GM10847 (cell line): ENCODE data around the gene FLYWCH1.

Source experiments
- POLR2A ChIP-seq: IDR thresholded peaks from 2 replicates; pipeline ENCODE4 v1.6.1; 2011; ENCODE audit not compliant: insufficient read length; ENCODE audit errors: extremely low read depth

The FLYWCH1 gene

GRCh38 chr16:2955438-2955778, 43.7 kb downstream of the FLYWCH1 start:
- TF ChIP-seq POLR2A, result no peak

GRCh38 chr16:2955779-2956578, 44.2 kb downstream of the FLYWCH1 start:
- TF ChIP-seq POLR2A, result no peak

DNA sequence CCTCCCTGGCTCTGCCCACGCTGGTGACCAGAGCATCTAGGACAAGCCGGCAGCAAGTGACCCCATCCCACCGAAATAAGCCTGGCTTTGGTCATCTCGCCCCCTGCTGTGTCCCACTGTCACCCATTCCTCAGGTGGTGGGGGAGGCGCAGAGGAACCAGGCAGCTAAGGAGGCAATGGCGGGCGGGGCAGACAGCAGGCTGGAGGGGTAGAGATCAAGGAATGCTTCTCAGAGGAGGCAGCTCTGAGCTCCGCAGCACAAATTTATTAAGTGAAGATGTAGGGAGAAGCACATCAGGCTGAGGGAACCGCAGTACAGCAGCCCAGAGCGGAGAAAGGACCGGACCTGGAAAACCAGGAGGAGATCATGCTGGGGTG, 44.8 kb downstream of the FLYWCH1 start:
- no peak for TF ChIP-seq POLR2A

GRCh38 chr16:2959206-2959605, 47.5 kb downstream of the FLYWCH1 start:
- TF ChIP-seq POLR2A, result no peak

GRCh38 chr16:2960183-2961010, 48.7 kb downstream of the FLYWCH1 start:
- no peak for TF ChIP-seq POLR2A

- no peak for TF ChIP-seq POLR2A
Observed at GRCh38 chr16:2962334-2963073, 50.8 kb downstream of the FLYWCH1 start.

- TF ChIP-seq POLR2A, result no peak
Observed at GRCh38 chr16:2963074-2963722, 51.5 kb downstream of the FLYWCH1 start.

DNA sequence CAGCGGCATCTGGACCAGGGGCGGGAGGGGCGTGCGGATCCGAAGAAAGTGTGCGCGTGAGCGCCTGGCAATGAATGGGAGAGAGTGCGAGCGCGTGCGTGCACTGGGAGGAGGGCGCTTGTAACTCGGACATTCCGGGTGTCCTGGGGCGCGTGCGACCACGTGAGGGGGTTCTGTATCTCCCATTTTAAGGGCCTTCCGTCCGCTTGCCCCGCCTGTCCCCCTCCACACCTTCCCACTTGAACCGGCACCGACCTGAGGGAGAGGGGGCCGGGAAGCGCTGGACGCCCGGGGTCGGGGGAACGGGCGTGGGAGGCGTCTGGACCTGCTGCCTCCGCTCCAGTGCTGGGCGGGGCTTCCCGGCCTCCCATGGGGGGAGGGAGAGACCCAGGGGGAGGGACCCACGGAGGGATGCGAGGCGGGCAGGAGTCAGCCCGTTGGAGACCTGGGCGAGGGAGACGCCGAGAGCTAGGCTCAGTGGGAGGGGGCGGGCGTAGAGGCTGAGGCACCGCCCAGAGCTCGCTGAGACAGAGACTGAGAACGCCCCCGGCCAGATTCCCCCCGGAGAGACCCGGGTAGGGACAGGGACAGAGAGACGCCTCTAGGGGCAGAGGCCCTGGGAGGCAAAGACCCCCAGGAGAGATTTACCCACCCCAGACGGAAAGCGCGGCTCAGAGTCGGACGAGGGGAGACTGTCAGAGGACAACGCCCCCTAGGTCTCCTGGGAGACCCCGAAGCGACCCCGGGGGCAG, 52.2 kb downstream of the FLYWCH1 start, which contains the start of gene KREMEN2:
KREMEN2 (plus strand) TSS at position 553 of the 752 bp plus-strand sequence. CDS start 246 bp downstream, outside the sequence.
- TF ChIP-seq POLR2A, result no peak

GRCh38 chr16:2964475-2965336, 53.0 kb downstream of the FLYWCH1 start:
- no peak for TF ChIP-seq POLR2A

- TF ChIP-seq POLR2A, result no peak
Observed at GRCh38 chr16:2966043-2966807, 54.5 kb downstream of the FLYWCH1 start.

DNA sequence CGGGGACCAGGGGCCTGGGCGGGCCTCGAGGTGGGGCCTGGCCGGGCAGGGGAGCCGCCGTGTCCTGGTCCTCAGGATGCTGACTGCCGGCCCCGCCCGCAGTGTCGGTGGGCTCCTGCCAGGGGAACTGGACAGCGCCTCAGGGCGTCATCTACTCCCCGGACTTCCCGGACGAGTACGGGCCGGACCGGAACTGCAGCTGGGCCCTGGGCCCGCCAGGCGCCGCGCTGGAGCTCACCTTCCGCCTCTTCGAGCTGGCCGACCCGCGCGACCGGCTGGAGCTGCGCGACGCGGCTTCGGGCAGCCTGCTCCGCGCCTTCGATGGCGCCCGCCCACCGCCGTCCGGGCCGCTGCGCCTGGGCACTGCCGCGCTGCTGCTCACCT, 55.1 kb downstream of the FLYWCH1 start:
- no peak for TF ChIP-seq POLR2A

- TF ChIP-seq POLR2A, result no peak
Observed at GRCh38 chr16:2967211-2967631, 55.5 kb downstream of the FLYWCH1 start.

- no peak for TF ChIP-seq POLR2A
Observed at GRCh38 chr16:2967721-2968161, 56.0 kb downstream of the FLYWCH1 start.
